Stimulated activated CD4-positive, alpha-beta T cell treated with anti-CD3 and anti-CD28 coated beads, Interleukin-4, amount 100 ng/mL, for 48 hours (primary cell): ENCODE data around the gene MBTPS1.
A peak's percentile ranks its signal among the peaks of the same experiment; 100 is the strongest.
"Not testable (repeated sequence)": the region's sequence is repeated elsewhere in the genome, so short reads cannot be mapped to it uniquely, and the experiment has no call there.

ENCODE experiments used
- DNase-seq, 2 donors: peaks; one replicate each; pipeline ENCODE4 v3.0.0-alpha.2; 2020; ENCODE audit warnings: low read depth in 2 of 2

MBTPS1 gene

GRCh38 chr16:84137287-84137686, 20.5 kb upstream of the MBTPS1 start:
- no peak for DNase-seq

- DNase-seq = no peak
These were observed 19.8 kb upstream of the MBTPS1 start for GRCh38 chr16:84136331-84137125.

GRCh38 chr16:84132527-84133285, 16.0 kb upstream of the MBTPS1 start:
- DNase-seq = no peak

- DNase-seq = no peak
These were observed 14.4 kb upstream of the MBTPS1 start for GRCh38 chr16:84131117-84131516.

- no peak for DNase-seq
These were observed 7.7 kb upstream of the MBTPS1 start for GRCh38 chr16:84124257-84125073.

- DNase-seq = no peak
These were observed 4.3 kb upstream of the MBTPS1 start for GRCh38 chr16:84121007-84121406.

GRCh38 chr16:84120023-84120422, 3.3 kb upstream of the MBTPS1 start:
- no peak for DNase-seq

GRCh38 chr16:84119368-84119767, 2.6 kb upstream of the MBTPS1 start:
- DNase-seq = no peak

- DNase-seq = not testable (repeated sequence)
These were observed 1.6 kb upstream of the MBTPS1 start for GRCh38 chr16:84118315-84118714.

GRCh38 chr16:84117494-84117843, 727 bp upstream of the MBTPS1 start:
- DNase-seq = peak in 1 of 2 donors; percentile 24

GRCh38 chr16:84115919-84116719, 623 bp downstream of the MBTPS1 start:
- DNase-seq = no peak

- DNase-seq = peak; percentile 24 to 30
These were observed 4.8 kb downstream of the MBTPS1 start for GRCh38 chr16:84111949-84112348.

GRCh38 chr16:84111525-84111924, 5.2 kb downstream of the MBTPS1 start:
- no peak for DNase-seq

- no peak for DNase-seq
These were observed 6.2 kb downstream of the MBTPS1 start for GRCh38 chr16:84110527-84110926.

GRCh38 chr16:84109598-84110335, 7.0 kb downstream of the MBTPS1 start:
- DNase-seq = no peak

- no peak for DNase-seq
These were observed 8.8 kb downstream of the MBTPS1 start for GRCh38 chr16:84107921-84108320.

GRCh38 chr16:84105948-84106740, 10.6 kb downstream of the MBTPS1 start:
- DNase-seq = no peak

GRCh38 chr16:84105301-84105815, 11.4 kb downstream of the MBTPS1 start:
- DNase-seq = no peak

- DNase-seq = no peak
These were observed 12.5 kb downstream of the MBTPS1 start for GRCh38 chr16:84104231-84104630.

GRCh38 chr16:84103678-84104077, 13.1 kb downstream of the MBTPS1 start:
- no peak for DNase-seq
